Neural cell (in vitro differentiated cells): Measurements from ENCODE around the gene ZNF567.

ENCODE experiments used
- EP300 ChIP-seq: fragments of 450-650 bp; conservative IDR thresholded peaks from 2 replicates; pipeline ENCODE4 v1.6.1; 2014; ENCODE audit warnings: antibody characterized with exemption, mild to moderate bottlenecking, moderate library complexity; ENCODE audit not compliant: poor library complexity, severe bottlenecking
- EZH2 ChIP-seq: fragments of 200-600, 300-800 bp; shearing (Covaris generic), sonication (generic); IDR thresholded peaks from 2 replicates; pipeline ENCODE4 v1.6.1; 2014; ENCODE audit warnings: antibody characterized with exemption, low read length, borderline replicate concordance, mild to moderate bottlenecking; ENCODE audit not compliant: insufficient read depth, poor library complexity, severe bottlenecking
- MXI1 ChIP-seq: fragments of 450-650 bp; conservative IDR thresholded peaks from 2 replicates; pipeline ENCODE4 v1.6.1; 2014; ENCODE audit warnings: antibody characterized with exemption, mild to moderate bottlenecking; ENCODE audit not compliant: poor library complexity, severe bottlenecking
- POLR2AphosphoS5 ChIP-seq: IDR thresholded peaks from 2 replicates; pipeline ENCODE4 v1.6.1; 2012
- RAD21 ChIP-seq: fragments of 450-650 bp; conservative IDR thresholded peaks from 2 replicates; pipeline ENCODE4 v1.6.1; 2014; ENCODE audit warnings: antibody characterized with exemption, mild to moderate bottlenecking, moderate library complexity
- SMC3 ChIP-seq: fragments of 450-650 bp; conservative IDR thresholded peaks from 2 replicates; pipeline ENCODE4 v1.6.1; 2014; ENCODE audit warnings: antibody characterized with exemption, mild to moderate bottlenecking, moderate library complexity; ENCODE audit not compliant: poor library complexity
- TAF1 ChIP-seq: IDR thresholded peaks from 2 replicates; pipeline ENCODE4 v1.6.1; 2012; ENCODE audit warnings: low read depth
- TF ChIP-seq, protein P1 (sequence below): fragments of 450-650 bp; IDR thresholded peaks from 2 replicates; pipeline ENCODE4 v1.5.1; 2014; ENCODE audit warnings: antibody characterized with exemption, mild to moderate bottlenecking, moderate library complexity; ENCODE audit not compliant: poor library complexity, severe bottlenecking

DNA sequence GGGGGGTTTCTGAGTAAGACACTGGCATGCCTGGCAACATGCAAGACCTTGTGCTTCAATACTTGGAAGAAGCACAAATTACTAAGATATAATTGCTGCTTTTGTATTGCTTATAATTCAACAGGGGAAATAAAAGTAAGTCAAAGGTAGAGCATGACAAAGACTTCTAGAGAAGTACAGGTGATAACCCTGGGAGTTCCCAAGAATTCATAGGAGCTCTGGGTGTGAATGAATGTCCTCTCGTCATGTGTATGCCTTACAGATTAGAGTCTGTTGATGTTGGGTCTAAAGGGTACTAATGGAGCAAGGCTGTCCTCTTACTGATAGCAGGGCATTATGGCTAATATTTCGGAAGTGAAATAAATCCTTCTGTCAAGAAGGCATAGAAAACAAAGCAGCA is 13.2 kb upstream of the ZNF567 start:
- no peak for TF ChIP-seq RAD21
- TF ChIP-seq, protein P1, sequence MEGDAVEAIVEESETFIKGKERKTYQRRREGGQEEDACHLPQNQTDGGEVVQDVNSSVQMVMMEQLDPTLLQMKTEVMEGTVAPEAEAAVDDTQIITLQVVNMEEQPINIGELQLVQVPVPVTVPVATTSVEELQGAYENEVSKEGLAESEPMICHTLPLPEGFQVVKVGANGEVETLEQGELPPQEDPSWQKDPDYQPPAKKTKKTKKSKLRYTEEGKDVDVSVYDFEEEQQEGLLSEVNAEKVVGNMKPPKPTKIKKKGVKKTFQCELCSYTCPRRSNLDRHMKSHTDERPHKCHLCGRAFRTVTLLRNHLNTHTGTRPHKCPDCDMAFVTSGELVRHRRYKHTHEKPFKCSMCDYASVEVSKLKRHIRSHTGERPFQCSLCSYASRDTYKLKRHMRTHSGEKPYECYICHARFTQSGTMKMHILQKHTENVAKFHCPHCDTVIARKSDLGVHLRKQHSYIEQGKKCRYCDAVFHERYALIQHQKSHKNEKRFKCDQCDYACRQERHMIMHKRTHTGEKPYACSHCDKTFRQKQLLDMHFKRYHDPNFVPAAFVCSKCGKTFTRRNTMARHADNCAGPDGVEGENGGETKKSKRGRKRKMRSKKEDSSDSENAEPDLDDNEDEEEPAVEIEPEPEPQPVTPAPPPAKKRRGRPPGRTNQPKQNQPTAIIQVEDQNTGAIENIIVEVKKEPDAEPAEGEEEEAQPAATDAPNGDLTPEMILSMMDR, result no peak
- no peak for TF ChIP-seq EP300
- TF ChIP-seq POLR2AphosphoS5, result no peak
- no peak for TF ChIP-seq MXI1
- TF ChIP-seq EZH2, result no peak
- no peak for TF ChIP-seq SMC3
- TF ChIP-seq TAF1, result no peak
